Ramos (cell line): ENCODE data around the gene MYO1E.
"Not testable (repeated sequence)": the region's sequence is repeated elsewhere in the genome, so short reads cannot be mapped to it uniquely, and the experiment has no call there.

Experiments used
- in situ Hi-C: fragments of 300-500 bp; cut with MboI; formaldehyde crosslinking; loops from one replicate; pipeline ENCODE4 v1.14.3; 2022; ENCODE audit warnings: low sequenced_read_pairs; ENCODE audit not compliant: unreplicated experiment

Gene MYO1E

DNA sequence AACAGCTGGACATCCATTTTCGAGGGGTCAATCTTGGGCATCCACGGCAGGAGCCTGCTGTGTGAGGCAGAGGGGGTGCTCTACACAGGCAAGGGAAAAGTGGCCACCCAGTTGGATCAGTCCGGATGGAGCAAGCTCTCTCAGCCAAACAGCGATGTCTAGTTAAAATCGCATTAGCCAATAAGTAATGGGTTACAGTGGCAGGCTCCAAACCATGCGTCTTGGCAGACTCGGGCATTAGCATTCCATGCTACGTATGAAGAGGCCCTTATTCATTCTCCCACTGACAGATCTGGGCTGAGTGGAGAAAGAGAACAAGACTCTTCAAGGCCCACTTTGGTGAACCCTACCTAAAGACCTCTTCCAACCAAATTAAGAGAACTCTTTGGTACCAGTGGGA, 218.4 kb downstream of the MYO1E start:
- in situ Hi-C loops, result no loop called here

DNA sequence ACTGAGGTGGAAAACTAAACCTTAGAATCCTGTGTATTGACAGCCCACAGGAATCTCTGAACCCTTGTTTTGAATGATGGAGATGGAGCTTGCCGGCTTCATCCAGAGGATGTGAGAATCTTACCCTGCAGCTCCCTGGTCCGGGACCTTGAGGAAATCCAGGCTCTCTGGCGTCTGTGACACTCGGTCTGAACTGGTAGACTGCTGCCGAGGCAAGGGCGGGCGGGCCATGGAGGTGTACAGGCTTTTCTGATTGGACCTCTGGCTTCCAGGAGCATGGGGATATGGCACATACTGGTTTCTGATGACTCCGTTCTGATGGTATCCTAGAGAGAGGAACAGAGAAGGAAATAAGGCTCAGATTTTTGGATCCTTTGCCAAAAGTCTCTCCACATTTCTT, 219.2 kb downstream of the MYO1E start:
- in situ Hi-C loops, result no loop called here

DNA sequence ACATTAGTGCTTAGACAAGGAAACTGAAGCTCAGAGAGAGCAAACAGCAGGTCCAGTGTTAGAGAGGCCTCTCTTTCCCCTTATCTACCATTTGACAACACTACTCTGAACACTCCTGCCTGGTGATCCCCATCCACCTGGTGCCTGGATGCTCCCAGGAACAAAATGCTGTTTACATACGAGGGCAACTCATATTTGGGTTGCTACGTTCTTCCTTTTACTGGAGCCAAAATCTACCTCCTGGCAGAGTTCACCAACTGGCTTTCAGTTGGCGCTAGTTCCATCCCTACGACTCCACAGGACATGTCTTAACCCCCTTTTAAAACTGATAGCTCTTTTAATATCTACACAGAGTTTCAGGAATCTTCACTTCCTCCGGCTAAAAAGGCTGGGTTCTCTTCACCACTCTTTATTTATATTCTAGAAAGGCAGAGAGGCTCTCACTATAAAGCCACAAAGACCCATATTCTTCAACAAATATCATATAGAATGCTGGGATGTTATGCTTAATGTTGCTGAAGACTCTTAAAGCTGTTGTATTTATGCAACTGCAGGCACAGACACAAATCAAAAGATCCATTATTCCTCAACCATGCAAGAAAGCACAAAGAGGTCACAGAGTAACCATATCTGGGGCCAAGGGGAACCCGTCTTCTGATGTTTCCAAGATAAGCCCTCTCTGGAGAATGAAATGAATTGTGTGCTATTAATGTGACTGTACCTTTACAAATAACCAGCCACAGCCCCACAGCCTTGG, 219.8 kb downstream of the MYO1E start:
- in situ Hi-C loops, result no loop called here

DNA sequence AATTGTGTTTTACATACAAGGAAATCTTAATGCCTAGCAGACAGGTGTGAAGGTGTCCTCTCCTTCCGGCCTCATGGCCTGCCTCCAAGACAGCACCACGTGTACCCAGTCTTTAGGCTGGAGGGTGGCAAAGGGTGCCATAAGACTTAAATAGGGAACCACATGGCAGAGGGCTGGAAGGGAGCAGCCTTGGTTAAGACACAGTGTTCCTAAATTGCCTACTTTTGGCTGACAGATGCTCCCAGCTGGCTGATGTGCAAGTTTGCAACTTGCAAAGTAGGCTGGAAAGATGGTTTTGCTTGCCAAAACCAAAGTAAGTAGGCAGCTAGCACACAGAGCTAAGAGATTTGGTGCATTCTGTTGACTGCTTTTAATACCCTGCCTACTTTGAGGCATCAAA, 222.5 kb downstream of the MYO1E start:
- in situ Hi-C loops, result no loop called here

DNA sequence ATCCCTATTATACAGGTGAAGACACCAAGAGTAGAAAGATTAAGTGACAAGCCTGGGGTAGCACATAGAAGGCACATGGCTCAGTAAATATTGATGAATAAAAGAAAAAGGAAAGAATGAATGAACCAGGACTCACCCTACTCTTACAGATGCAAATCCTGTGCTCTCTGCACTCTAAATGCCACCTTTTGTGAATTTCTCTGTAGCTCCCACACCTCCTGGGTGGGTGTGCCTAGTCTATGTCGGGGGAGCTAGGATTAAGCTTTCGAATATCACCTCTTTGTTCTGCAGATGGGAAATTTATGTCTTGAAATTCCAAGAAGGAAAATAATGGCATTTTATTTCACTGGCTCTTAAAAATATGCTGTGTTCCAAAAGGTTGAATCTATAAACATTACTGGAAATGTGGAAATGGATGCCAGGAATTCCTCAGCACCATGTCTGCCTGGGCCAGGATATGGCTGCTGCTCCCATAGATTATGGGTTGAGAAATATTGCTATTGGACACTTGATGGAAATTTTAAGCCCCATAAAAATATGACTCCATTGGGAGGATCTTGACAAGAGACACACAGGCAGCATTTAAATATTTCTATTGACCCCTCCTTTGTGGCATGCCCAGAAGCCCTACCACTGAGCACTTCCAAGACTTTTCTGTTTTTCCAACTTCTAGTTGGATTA, 224.4 kb downstream of the MYO1E start:
- in situ Hi-C loops, result no loop called here

DNA sequence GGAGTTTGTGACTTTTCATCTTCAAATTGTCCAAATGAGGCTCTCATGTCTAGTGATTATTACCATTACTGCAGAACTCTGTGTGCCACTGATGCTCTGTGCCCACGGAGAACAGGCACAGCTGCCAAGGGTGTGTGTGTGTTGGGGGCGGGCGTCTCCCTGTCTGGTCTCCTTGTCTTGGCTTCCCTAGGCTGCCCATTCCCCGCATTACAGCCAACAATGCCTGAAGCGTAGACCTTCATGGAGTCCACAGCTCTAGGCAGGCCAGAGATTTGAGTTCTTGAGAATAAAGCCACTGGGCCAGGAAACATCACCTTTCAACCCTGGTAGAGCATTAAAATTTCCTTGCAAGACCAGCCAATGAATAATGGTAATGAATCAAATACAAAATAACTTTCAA, 225.0 kb downstream of the MYO1E start:
- in situ Hi-C loops, result no loop called here

DNA sequence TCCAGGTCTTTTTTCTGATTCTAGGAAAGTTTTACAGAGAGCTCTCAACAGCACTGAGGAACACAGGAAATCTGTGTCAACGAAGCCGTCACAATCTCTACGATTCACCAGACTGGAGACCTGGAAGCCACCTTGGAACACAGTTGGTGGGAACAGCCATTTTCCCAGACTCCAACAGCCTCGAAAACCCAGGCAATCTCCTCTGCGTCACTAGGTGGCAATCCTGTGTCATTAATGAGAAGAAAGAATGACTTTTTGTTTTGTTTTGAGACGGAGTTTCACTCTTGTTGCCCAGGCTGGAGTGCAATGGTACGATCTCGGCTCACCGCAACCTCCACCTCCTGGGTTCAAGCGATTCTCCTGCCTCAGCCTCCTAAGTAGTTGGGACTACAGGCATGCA, 228.1 kb downstream of the MYO1E start:
- in situ Hi-C loops, result not testable (repeated sequence)

DNA sequence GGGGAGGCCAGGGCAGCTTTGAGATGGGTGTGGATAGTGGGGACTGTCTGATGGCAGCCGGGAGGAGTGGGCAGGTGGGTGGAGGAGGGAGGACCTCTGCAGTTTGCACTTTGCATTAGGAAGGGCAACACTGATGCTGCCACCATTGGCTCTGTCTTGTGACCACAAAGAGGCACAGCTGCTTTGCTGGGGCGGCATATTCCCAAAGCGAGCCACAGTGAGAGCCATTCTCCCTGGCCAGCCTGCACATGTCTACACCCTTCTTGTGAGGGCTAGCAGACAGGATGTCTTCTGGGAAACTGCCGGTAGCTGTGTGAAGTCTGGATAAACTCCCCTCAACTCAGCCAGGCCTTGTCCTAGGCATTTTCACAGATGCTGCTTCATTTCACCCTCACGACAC, 229.4 kb downstream of the MYO1E start:
- in situ Hi-C loops, result no loop called here

DNA sequence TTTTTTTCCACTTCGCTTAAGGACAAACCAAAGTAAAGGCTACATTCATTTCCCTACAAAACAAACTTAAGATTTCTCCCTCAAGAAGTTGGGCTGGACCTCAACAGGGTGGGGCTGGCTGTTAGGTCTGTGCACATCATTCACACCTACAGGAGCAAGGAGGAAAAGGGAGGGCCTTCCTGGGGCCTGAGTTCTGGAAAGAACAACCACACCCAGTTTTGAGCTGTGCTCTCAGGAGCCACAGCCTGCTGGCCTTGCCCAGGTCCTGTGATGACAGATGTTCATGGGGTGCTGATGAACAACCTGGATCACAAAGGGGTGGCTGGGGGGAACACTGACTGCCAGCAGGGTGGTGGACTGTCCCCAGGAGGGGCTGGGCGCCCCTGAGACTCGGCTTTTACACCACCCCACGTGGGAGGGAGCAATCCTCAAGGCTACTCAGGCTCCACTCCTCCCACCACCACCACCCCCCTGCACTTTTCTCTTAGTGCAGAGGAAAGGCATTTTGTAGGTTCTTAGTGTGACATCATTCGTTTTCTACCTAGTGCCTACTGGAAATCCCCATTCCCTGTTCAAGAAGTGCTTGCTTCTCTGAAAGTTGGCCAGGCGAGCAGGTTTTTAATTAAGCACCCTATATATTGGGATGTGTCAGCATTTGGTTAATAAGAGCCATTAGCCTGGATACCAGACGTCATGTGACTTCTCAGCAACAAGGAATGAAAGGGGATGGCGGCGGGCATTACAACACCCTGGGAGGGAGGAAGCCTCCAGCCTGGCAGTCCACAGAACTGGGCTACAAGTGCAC, 232.0 kb downstream of the MYO1E start:
- in situ Hi-C loops, result no loop called here

DNA sequence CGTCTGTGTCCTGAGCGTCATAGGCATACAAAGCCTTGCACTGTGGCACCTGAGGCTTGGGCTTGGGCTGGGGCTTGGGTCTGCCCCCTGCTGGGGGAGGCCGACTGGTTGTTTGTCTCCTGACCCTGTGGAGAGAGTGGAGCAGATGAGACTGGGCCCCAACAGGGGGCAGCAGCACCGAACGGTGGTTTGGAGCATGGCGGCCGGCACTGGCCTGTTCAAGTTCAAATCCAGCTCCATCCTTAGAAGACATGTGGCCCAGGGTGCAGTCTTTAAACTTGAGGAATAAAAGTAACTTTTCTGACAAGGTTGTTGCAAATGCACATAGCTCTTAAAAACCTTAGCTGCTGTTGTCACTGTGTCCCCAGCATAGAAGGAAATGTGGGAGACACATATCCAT, 234.4 kb downstream of the MYO1E start:
- in situ Hi-C loops, result no loop called here

DNA sequence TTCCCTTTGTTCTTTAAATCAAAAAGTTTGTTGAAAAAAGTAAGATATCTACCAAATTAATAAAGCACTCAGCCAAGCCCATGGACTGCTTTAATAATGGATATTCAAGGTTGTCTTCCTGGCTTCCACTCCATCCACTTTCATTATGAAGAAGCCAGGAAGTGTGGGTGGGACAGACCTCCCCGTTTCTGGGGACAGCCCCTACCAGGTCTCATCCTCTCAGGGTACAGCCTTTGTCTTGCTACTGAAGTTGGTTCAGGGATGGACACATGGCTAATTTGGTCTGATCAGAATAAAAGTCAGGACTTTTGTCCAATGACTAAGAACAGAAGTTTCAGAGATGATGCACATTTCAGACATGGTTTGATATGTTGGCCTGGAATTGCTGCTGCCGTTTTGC, 235.1 kb downstream of the MYO1E start:
- in situ Hi-C loops, result no loop called here

DNA sequence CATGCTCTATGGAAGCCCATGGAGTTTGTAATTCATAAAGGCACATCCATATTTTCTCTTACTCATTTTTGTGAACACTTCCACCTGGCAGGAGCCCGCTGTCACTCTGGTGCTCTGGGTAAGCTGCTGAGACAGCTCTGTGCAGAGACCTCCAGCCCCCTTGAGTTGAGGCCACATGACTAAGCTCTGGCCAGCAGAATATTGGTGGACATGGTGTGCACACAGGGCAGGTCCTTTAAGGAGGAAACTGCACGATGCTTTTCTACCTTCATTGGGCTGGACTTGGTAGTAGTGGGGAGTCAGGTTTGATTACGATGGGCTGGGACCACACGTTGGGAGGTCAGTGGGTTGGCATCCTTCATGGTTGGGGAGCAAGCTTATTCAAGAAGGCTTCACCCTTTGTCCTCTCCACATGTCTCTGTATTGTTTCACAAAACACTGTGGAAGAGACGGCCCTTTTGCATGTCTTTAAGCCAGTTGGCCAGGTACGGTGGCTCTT, 238.7 kb downstream of the MYO1E start:
- in situ Hi-C loops, result no loop called here

DNA sequence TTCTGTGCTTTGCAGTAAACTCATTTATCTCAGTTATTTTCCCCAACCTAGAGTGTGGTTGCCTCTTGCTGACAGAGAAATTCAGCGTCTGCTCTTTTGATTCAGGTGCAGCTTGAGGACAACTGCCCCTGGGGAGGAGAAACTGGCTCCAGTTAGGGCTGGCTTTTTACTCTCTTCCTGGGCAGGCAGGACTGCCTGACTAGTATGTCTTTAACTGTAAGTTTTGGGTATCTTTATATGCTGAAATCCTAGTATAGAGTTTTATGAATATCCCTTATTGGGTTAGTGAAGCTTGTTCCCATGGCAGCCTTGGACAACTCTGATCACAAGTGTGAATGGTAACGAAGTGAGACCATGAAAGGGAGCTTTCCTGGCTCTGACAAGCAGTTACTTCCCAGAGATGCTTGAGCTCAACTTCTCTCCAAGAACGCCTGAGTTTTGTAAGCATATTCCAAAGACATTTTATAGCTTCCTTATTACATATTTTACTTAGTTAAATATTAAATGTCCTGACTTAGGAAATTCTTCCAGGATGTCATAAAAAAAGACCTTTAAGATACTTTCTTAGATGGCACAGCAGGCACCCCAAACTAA, 240.6 kb downstream of the MYO1E start:
- in situ Hi-C loops, result no loop called here

DNA sequence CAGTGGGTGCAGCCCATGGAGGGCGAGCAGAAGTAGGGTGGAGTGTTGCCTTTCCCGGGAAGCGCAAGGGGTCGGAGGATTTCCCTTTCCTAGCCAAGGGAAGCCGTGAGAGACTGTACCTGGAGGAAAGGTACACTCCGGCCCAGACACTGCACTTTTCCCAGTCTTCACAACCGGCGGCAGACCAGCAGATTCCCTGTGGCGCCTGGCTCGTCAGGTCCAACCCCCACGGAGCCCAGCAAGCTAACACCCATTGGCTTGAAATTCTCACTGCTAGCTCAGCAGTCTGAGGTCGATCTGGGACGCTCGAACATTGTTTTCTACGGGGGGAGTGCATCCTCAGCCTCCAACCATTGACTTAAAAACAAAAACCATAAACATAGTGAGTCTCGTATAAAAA, 241.2 kb downstream of the MYO1E start:
- in situ Hi-C loops, result no loop called here

DNA sequence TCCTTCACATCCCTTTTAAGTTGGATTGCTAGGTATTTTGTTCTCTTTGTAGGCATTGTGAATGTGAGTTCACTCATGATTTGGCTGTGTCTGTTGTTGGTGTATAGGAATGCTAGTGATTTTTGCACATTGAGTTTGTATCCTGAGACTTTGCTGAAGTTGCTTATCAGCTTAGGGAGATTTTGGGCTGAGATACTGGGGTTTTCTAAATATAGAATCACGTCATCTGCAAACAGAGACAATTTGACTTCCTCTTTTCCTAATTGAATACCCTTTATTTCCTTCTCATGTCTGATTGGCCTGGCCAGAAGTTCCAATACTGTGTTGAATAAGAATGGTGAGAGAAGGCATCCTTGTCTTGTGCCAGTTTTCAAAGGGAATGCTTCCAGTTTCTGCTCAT, 245.4 kb downstream of the MYO1E start:
- in situ Hi-C loops, result not testable (repeated sequence)

DNA sequence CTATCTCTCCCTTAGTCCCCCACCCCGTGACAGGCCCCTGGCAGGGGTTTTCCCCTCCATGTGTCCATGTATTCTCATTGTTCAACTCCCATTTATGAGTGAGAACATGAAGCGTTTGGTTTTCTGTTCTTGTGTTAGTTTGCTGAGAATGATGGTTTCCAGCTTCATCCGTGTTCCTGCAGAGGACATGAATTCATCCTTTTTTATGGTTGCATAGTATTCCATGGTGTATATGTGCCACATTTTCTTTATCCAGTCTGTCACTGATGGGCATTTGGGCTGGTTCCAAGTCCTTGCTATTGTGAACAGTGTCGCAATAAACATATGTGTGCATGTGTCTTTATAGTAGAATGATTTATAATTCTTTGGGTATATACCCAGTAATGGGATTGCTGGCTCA, 247.0 kb downstream of the MYO1E start:
- in situ Hi-C loops, result not testable (repeated sequence)

DNA sequence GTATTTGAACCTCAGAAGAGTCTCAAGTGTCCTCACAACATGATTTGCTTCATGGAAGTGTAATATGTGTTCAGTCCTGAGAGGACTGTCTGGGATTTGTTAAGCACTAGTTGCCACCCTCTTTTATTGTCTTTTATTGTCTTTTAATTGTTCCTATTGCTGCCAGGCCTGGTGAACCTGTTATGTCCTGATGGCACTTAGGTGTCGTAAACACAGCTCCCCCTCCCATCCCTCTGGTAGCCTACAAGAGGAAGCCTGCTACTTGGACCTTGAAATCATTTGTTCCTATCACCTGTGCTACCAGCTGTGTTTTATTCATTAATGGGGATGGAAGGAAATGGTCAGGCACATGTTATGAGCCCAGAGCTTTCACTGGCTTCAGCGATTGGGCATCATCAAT, 248.4 kb downstream of the MYO1E start:
- in situ Hi-C loops, result no loop called here

DNA sequence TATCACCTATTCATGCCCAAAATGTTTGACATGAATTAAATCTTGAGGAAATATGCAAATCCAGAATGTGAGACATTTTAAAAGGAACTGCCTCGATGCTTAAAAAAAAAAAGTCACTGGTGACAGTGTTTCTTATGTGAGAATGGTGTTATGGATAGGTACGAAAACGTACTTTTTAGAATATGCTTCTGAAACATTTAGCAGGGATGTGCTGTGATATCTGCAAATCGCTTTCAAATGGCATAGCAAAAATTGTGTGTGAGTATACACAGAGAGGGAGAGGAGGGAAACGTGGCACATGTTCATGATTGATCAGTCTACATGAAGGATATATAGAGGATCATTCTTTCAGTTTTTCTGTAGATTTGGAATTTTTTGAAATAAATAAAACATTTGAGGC, 251.7 kb downstream of the MYO1E start:
- in situ Hi-C loops, result no loop called here

DNA sequence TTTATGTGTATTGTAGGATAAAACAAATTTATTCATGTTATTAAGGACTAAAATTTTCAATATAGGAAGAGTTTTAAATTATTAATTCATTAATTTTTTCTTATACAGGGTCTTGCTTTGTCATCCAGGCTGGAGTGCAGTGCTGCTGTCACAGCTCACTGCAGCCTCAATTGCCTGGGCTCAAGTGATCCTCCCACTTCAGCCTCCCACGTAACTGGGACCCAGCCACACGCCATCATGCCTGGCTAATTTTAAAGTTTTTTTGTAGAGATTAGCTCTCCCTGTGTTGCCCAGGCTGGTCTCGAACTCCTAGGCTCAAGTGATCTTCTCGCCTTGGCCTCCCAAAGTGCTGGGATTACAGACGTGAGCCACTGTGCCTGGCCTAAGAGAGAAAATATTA, 253.0 kb downstream of the MYO1E start:
- in situ Hi-C loops, result no loop called here

DNA sequence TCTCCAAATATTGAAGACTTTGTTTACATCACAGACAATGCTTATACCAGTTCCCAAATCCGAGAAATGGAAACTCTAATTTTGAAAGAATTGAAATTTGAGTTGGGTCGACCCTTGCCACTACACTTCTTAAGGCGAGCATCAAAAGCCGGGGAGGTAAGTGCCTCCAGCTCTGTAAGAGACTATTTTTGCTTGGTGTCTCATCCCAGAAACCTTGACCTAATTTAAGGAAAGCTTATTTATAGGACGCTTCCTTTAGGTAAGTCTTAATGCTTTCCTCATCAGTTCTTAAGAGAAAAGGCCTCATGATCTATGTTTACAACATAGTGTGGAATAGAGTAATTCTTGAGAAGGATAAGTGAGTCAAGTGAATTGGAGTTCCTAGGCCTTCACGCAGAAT, 255.9 kb downstream of the MYO1E start:
- in situ Hi-C loops, result no loop called here

DNA sequence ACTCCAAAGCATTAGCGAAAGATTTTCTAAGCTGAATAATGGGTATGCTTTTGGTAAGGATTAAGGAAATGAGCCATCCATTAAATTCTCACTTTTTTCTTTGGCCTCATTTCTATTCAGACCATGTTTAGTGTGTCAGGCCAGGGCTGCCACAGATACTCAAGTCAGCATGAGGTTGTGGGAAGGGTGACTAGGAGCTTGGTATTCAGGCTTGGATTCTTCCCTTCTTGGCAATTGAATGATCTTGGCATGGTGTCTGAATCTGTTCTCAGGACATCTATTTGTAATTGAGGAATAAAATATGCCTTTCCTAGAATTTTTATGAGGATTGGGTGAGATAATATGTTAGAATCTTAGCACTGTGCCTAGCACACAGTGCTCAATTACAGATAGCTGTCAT, 256.5 kb downstream of the MYO1E start:
- in situ Hi-C loops, result no loop called here
